ENCODE results near the gene HOXA10. TPM values are rescaled to one million over a fixed set of nuclear protein-coding genes. Genes with fewer than 3 reads are reported as not detected.

Gene HOXA10
- total RNA-seq, 1 experiment from 2014 or later = 19.6 TPM

GRCh38 chr7:27168265-27168947 is 5.7 kb downstream of the HOXA10 start:
- ChIA-PET POLR2A (interaction anchor here (0.6 to 2.0 kb wide), 5 partner anchors 11 to 1527 kb away, joined by 3 to 6 read pairs (median 5); partner anchors contain the start of gene HOXA7), CTCF (interaction anchor here (1.3 to 6.6 kb wide), 2 partner anchors 11 to 487 kb away, joined by 3 to 32 read pairs; no protein-coding TSS in a partner anchor), RAD21 (ENCODE audit: low non-redundant PET in 1 of 2, low total read pairs in 2 of 2, uncharacterized antibody in 2 of 2, unreplicated experiment in 2 of 2) (no interaction called here)
- H3K36me3 ChIP-seq (ENCODE audit: control insufficient read depth in 1 of 2, insufficient read depth in 2 of 2, low read length in 2 of 2) = no peaks in the 10 kb centered on the region
- intact Hi-C loops (cut with micrococcal nuclease) = loop anchor here (10.0 kb wide), 1 partner anchor 1304 kb away; no protein-coding TSS in a partner anchor
- ATAC-seq (no peak), DNase-seq (ENCODE audit: low read depth, low spot score) (no peak)
- no peak overlapping the region for H2AFZ ChIP-seq (ENCODE audit: low read depth, low read length, poor library complexity, severe bottlenecking)
- H3K4me2 ChIP-seq (ENCODE audit: low read length) = peak overlapping the region; percentile 97
- no peaks in the 10 kb centered on the region for H4K20me1 ChIP-seq (ENCODE audit: insufficient read depth)
- no peaks in the 10 kb centered on the region for H3K9me3 ChIP-seq (ENCODE audit: control insufficient read depth in 1 of 2, insufficient read depth in 1 of 2, low read depth in 1 of 2, low read length in 2 of 2)
- H3K79me2 ChIP-seq (ENCODE audit: insufficient read depth, low read length) = peaks cover 99% of the 10 kb centered on the region
- H3K27ac ChIP-seq (ENCODE audit: low read depth, low read length) = peak overlapping the region; percentile 91
- peaks cover 24 to 73% of the 10 kb centered on the region in 2 experiments for H3K4me1 ChIP-seq (ENCODE audit: control insufficient read depth in 1 of 2, insufficient read depth in 2 of 2, low read length in 2 of 2)
- H3K9me2 ChIP-seq (ENCODE audit: insufficient read depth) = no peaks in the 10 kb centered on the region
- H3K4me3 ChIP-seq (replicated peaks in 1 of 2; ENCODE audit: low read depth in 1 of 2, low read length in 2 of 2) = peak overlapping the region; percentile 77 to 84
- peak overlapping the region; percentile 89 for H3K9ac ChIP-seq (ENCODE audit: low read length)
- TF ChIP-seq CTCF (IDR thresholded peaks at IDR 0.05 in 2 of 3, conservative IDR thresholded peaks at IDR 0.05 in 1 of 3; ENCODE audit: borderline replicate concordance in 1 of 3, insufficient read depth in 1 of 3, low read depth in 2 of 3, low read length in 2 of 3) (peak in 1 of 3 experiments; percentile 14; a peak in 1 of 6 replicates), POLR2A (IDR thresholded peaks at IDR 0.05; ENCODE audit: borderline replicate concordance, extremely low read depth, insufficient read depth, insufficient read length) (no peak), ZFX (IDR thresholded peaks at IDR 0.05) (peak; percentile 97), EGR1 (IDR thresholded peaks at IDR 0.05; ENCODE audit: low read depth) (no peak), TCF7L2 (IDR thresholded peaks at IDR 0.05; ENCODE audit: borderline replicate concordance, extremely low read depth, insufficient read depth, insufficient read length) (no peak)
- TSS peak; percentile 32 for BruUV-seq (replicated peaks)
- H3K27me3 ChIP-seq (ENCODE audit: insufficient read depth, low read length) = no peaks in the 10 kb centered on the region

- no peak for DNase-seq (ENCODE audit: low read depth, low spot score)
- ChIA-PET RAD21 (ENCODE audit: low non-redundant PET in 1 of 2, low total read pairs in 2 of 2, uncharacterized antibody in 2 of 2, unreplicated experiment in 2 of 2) (no interaction called here), POLR2A (interaction anchor here (1.4 to 1.5 kb wide), 2 partner anchors 11 to 16 kb away, joined by 5 read pairs; partner anchors contain the start of gene HOXA7), CTCF (interaction anchor here (6.6 kb wide), 1 partner anchor 12 kb away, joined by 32 read pairs; no protein-coding TSS in a partner anchor)
- Histone ChIP-seq H3K79me2 (ENCODE audit: insufficient read depth, low read length) (peaks cover 99% of the 10 kb centered on the region), H3K36me3 (ENCODE audit: control insufficient read depth in 1 of 2, insufficient read depth in 2 of 2, low read length in 2 of 2) (peaks cover 0 to 4% of the 10 kb centered on the region in 2 experiments; a peak in 1 of 4 replicates), H3K27ac (ENCODE audit: low read depth, low read length) (peak overlapping the region; percentile 91), H3K4me3 (replicated peaks in 1 of 2; ENCODE audit: low read depth in 1 of 2, low read length in 2 of 2) (peak overlapping the region; percentile 77 to 84), H3K27me3 (ENCODE audit: insufficient read depth, low read length) (no peaks in the 10 kb centered on the region), H2AFZ (ENCODE audit: low read depth, low read length, poor library complexity, severe bottlenecking) (no peak overlapping the region), H4K20me1 (ENCODE audit: insufficient read depth) (no peaks in the 10 kb centered on the region), H3K4me2 (ENCODE audit: low read length) (peak overlapping the region; percentile 97), H3K9ac (ENCODE audit: low read length) (peak overlapping the region; percentile 89), H3K4me1 (ENCODE audit: control insufficient read depth in 1 of 2, insufficient read depth in 2 of 2, low read length in 2 of 2) (peaks cover 26 to 76% of the 10 kb centered on the region in 2 experiments), H3K9me2 (ENCODE audit: insufficient read depth) (no peaks in the 10 kb centered on the region), H3K9me3 (ENCODE audit: control insufficient read depth in 1 of 2, insufficient read depth in 1 of 2, low read depth in 1 of 2, low read length in 2 of 2) (no peaks in the 10 kb centered on the region)
- intact Hi-C loops (cut with micrococcal nuclease) = loop anchor here (10.0 kb wide), 1 partner anchor 1303 kb away; no protein-coding TSS in a partner anchor
- no peak for ATAC-seq
- no TSS peak for BruUV-seq (replicated peaks)
- TF ChIP-seq MAX (IDR thresholded peaks at IDR 0.05) (no peak), REST (IDR thresholded peaks at IDR 0.05; ENCODE audit: low read depth) (no peak), RAD21 (IDR thresholded peaks at IDR 0.05; ENCODE audit: low read depth) (no peak), EZH2phosphoT487 (IDR thresholded peaks at IDR 0.05; ENCODE audit: borderline replicate concordance) (no peak), CEBPB (IDR thresholded peaks at IDR 0.05; ENCODE audit: low read depth) (no peak), YY1 (IDR thresholded peaks at IDR 0.05; ENCODE audit: extremely low read depth, insufficient replicate concordance, low read depth, low read length) (no peak), POLR2A (IDR thresholded peaks at IDR 0.05; ENCODE audit: borderline replicate concordance, extremely low read depth, insufficient read depth, insufficient read length) (no peak)
These were observed 6.2 kb downstream of the HOXA10 start for GRCh38 chr7:27167916-27168264.
